ENCODE measurements around the gene THG1L.

THG1L gene

GRCh38 chr5:157729858-157730257 lies 1.4 kb upstream of the THG1L start:
- DNase-seq: no peak

DNA sequence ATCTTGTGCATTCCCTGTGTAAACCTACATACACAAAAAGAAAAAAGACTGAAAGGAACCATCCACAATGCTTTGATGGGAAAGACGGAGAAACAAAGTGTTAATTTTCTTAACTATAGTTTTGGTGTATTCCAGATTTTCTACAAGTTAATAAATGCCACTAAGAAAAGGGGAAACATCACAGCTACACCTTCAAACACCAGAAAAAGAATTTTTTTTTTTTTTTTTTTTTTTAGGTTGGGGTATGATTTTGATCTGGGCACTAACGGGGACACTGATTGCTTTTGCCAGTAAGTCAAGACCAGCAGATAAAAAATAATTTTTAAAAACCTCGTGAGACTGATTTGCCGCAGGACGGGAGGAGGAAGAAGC lies 334 bp upstream of the THG1L start:
- DNase-seq: no peak

GRCh38 chr5:157732130-157732514 lies 902 bp downstream of the THG1L start:
- DNase-seq: no peak

- no peak for DNase-seq
These were observed 1.5 kb downstream of the THG1L start for GRCh38 chr5:157732596-157733262.

DNA sequence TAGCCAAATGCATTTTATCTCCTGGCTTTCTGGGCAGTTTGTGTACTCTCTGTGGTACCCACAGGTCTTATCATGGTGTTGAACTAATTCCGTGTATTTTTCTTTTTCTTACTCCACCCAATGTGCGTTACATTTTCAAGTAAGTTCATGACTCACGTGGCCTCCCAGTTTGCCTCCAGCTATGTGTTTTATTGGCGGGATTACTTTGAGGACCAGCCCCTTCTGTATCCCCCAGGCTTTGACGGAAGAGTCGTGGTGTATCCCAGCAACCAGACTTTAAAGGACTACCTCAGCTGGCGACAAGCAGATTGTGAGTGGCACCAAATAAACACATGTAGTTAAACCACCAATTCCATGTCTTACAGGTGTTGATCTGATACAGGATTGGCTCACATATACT lies 3.2 kb downstream of the THG1L start:
- no peak for DNase-seq

DNA sequence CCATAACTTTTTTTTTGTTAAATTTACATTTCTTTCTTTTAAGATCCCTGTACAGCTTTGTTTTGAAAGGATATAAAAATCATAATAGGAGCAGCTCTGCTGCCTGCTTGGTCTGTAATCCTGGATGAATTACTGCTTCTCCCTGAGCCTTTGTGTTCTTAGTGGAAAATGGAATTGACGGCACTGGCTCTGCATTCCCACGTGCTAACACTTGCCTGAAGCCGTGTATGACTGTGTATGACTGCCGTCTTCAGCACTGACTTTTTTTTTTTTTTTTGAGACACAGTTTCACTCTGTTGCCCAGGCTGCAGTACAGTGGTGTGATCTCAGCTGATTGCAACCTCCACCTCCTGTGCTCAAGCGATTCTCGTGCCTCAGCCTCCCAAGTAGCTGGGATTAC lies 4.8 kb downstream of the THG1L start:
- DNase-seq: no peak

DNA sequence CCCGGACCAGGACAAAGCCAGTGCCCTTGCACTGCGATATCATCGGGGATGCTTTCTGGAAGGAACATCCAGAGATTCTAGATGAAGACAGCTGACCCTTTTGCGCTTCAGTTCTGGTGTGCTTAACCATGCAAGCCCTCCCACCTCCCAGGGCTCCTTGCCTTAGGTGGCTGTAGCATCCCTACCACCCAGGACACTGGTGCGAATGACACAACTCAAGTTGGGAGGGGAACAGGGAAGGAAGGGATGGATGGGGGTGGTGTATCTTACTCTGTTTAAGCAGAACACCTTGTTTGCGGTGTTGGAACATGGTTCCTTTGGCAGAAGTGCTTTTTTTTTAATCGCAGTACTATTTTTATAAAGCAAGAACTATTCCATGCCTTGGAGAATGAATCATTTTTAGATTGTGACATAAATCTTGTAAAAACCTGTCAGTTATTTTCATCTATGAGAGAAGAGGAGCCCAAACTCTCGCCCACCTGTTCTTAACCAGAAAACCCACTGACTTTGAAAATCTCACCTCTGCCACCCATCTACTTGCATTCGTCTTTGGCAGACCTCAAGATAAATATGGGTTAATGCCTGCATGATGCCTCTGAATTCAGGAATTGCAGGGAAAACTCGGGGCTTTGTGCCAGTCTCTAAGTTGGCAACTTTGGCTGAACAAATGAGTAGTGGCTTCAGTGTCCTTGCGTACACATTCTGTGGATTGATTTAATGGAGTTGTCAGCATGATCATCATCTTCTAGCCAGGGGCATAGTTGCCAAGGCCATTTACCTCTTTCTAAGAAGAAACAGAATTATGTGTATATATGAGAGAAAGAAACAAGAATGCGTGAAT lies 8.4 kb downstream of the THG1L start:
- DNase-seq: no peak

GRCh38 chr5:157740229-157740610 lies 9.0 kb downstream of the THG1L start:
- DNase-seq: no peak

- DNase-seq: no peak
These were observed 9.9 kb downstream of the THG1L start for GRCh38 chr5:157741131-157741530.

DNA sequence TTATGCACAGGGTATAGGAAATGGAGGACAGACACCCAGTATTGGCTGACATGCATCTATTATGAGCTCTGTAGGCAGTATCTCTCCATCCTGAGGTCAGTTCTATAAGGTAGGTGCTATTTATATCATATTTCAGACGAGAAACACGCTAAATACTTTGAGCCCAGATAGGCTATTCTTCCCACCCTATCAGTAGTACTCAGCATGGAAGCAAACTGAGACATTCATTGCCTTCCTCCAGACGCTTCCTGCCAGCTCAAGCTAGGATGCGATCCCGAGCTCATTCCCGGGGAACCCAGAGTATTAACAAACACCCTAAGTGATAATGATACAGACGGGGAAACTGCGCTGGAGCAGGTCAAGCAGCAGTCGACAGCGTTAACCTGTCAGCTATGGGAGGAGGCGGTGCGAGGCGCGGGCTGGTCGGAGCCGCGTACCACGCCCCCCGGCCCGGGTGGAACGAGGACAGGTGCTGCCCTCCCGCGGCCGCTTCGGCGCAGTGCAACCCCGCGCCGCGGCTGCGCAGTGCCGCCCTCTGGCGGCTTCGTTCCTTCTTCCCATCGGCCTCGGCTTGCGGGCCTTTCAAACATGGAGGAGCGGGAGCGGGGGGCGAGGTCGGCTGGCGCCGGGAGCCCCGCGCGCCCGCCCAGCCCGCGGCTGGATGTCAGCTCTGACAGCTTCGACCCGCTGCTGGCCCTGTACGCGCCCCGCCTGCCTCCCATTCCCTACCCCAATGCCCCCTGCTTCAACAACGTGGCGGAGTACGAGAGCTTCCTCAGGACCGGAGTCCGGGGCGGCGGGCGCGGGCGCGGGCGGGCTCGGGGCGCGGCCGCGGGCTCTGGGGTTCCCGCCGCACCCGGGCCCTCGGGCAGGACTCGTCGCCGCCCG lies 12.2 kb downstream of the THG1L start, which contains the start of gene LSM11:
Gene LSM11 (plus strand): TSS at position 550 of the 888 bp plus-strand sequence. CDS start 39 bp downstream, at position 589.
- peak; percentile 92 for DNase-seq

- peak; percentile 20 for DNase-seq
These were observed 13.1 kb downstream of the THG1L start for GRCh38 chr5:157744051-157745011.

GRCh38 chr5:157745041-157745456 lies 13.8 kb downstream of the THG1L start:
- DNase-seq: no peak

DNA sequence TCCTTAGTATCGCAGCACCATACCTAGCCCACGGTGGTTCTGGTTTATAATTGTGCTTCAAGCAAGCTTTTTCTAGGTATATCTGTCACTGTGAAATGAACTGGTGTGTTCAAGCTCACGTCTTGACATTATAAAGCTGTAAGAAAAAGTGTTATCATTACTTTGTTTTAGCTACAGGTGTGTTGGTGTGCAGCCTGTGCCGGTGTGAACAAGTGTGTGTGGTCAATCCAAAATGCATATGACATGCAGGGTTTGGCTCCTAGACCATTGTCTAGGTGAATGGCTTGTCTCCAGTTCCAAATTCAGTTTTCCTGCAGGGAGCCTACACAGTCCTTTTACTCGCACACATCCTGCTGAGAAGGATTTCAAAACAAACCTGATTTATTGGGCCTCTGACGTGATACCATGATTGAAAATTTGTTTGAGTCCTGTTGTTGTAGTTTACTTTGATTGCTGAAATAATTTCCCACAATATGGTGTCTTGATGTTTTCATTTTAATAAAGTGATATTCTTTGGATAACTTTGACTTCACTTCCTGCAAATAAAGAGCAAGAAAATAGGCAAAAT lies 16.0 kb downstream of the THG1L start:
- DNase-seq: no peak

GRCh38 chr5:157747766-157748700 lies 16.8 kb downstream of the THG1L start:
- no peak for DNase-seq

- no peak for DNase-seq
These were observed 17.7 kb downstream of the THG1L start for GRCh38 chr5:157748760-157749461.

GRCh38 chr5:157749462-157749799 lies 18.2 kb downstream of the THG1L start:
- no peak for DNase-seq

- DNase-seq: no peak
These were observed 19.1 kb downstream of the THG1L start for GRCh38 chr5:157750320-157750719.

- DNase-seq: no peak
These were observed 24.9 kb downstream of the THG1L start for GRCh38 chr5:157756122-157756521.

GRCh38 chr5:157758706-157759105 lies 27.5 kb downstream of the THG1L start:
- DNase-seq: no peak

Data from activated naive CD4-positive, alpha-beta T cell treated with Interleukin-2 at 50 U/mL for 16 hours (primary cell).